Endothelial cell (in vitro differentiated cells): ENCODE data around the gene IQSEC1. TPM values are rescaled to one million over a fixed set of nuclear protein-coding genes. Genes with fewer than 3 reads are reported as not detected.

Experiments
- DNase-seq: peaks from one replicate; pipeline ENCODE4 v3.0.0; 2021; ENCODE audit warnings: low spot score
- H3K27ac Mint-ChIP-seq: one replicate; pipeline ENCODE4 v1.8.0; 2021; ENCODE audit warnings: mixed read lengths, inconsistent platforms; ENCODE audit not compliant: unreplicated experiment
- H3K27me3 Mint-ChIP-seq: one replicate; pipeline ENCODE4 v1.8.0; 2021; ENCODE audit warnings: mild to moderate bottlenecking, moderate library complexity, mixed read lengths, inconsistent platforms; ENCODE audit not compliant: unreplicated experiment
- H3K36me3 Mint-ChIP-seq: one replicate; pipeline ENCODE4 v1.8.0; 2021; ENCODE audit warnings: mild to moderate bottlenecking, low read depth, mixed read lengths, inconsistent platforms; ENCODE audit not compliant: unreplicated experiment
- H3K4me1 Mint-ChIP-seq: one replicate; pipeline ENCODE4 v1.8.0; 2021; ENCODE audit warnings: mild to moderate bottlenecking, mixed read lengths, inconsistent platforms; ENCODE audit not compliant: unreplicated experiment
- H3K4me3 Mint-ChIP-seq: one replicate; pipeline ENCODE4 v1.8.0; 2021; ENCODE audit warnings: mild to moderate bottlenecking, mixed read lengths, inconsistent platforms; ENCODE audit not compliant: unreplicated experiment
- H3K9me3 Mint-ChIP-seq: one replicate; pipeline ENCODE4 v1.8.0; 2021; ENCODE audit warnings: mixed read lengths, inconsistent platforms; ENCODE audit not compliant: unreplicated experiment
- total RNA-seq: library from RNA; stranded (reverse); fragmentation: NEBNext Ultra II Directional; extraction: Animal tissue kit (Norgen Biotek cat#: 25700); gene quantifications from one replicate; pipeline ENCODE4 v1.2.1, GENCODE V29; 2021; ENCODE audit not compliant: unreplicated experiment
- TF ChIP-seq, protein P1 (sequence below): fragments of 200-600 bp; sonication (generic); IDR thresholded peaks from one replicate; pipeline ENCODE4 v1.5.0; 2021; ENCODE audit warnings: antibody characterized with exemption; ENCODE audit not compliant: unreplicated experiment

The IQSEC1 gene
- total RNA-seq, 1 donor from 2014 or later = 75.3 TPM

DNA sequence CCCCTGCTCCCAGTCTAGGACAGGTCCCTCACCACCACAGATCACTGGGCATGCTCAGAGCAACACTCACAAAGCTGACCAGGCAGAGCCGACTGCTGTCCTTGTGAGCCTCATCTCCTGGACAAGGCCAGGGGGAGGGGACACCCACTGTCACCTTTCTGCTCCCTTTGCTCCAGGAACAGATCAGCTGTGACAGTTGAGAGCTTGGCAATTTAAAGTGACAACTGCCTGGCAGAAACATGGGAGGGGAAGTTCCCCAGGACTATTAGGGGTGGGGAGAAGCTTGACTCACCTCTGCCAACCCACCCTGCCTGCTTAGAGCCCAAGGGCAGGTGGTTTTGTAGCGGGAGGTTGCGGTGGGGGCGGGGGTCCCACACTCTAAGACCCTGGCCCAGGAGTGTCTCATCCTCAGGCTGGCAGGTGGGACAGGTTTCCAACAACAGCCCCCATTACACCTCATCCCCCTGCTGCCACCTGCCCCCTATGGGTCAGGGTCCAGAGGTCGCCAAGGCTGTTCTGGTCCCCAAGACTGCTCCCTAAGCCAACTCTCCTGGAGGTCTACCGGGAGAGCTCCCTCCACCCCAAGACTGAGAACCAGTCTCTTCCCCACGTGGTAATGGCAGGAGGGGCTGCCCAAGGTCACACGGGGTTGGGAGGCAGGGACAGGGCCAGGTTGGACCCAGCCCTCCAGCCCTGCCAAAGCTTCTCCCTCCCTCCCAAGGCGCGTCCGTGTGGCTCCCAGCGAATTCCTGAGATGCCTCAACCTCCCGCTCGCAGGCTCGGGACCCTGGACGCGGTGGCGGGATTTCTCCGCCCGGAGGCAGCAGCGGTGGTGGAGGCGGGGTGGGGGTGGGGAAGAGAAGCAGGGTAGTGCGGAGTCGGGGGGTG is 80.4 kb downstream of the IQSEC1 start:
- no peaks in the 10 kb centered on the region for H3K36me3 Mint-ChIP-seq
- H3K9me3 Mint-ChIP-seq = no peaks in the 10 kb centered on the region
- DNase-seq = no peak
- TF ChIP-seq, protein P1, sequence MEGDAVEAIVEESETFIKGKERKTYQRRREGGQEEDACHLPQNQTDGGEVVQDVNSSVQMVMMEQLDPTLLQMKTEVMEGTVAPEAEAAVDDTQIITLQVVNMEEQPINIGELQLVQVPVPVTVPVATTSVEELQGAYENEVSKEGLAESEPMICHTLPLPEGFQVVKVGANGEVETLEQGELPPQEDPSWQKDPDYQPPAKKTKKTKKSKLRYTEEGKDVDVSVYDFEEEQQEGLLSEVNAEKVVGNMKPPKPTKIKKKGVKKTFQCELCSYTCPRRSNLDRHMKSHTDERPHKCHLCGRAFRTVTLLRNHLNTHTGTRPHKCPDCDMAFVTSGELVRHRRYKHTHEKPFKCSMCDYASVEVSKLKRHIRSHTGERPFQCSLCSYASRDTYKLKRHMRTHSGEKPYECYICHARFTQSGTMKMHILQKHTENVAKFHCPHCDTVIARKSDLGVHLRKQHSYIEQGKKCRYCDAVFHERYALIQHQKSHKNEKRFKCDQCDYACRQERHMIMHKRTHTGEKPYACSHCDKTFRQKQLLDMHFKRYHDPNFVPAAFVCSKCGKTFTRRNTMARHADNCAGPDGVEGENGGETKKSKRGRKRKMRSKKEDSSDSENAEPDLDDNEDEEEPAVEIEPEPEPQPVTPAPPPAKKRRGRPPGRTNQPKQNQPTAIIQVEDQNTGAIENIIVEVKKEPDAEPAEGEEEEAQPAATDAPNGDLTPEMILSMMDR = no peak
- no peak overlapping the region for H3K4me3 Mint-ChIP-seq
- no peak overlapping the region for H3K27ac Mint-ChIP-seq
- peaks cover 14% of the 10 kb centered on the region for H3K27me3 Mint-ChIP-seq
- H3K4me1 Mint-ChIP-seq = no peaks in the 10 kb centered on the region

DNA sequence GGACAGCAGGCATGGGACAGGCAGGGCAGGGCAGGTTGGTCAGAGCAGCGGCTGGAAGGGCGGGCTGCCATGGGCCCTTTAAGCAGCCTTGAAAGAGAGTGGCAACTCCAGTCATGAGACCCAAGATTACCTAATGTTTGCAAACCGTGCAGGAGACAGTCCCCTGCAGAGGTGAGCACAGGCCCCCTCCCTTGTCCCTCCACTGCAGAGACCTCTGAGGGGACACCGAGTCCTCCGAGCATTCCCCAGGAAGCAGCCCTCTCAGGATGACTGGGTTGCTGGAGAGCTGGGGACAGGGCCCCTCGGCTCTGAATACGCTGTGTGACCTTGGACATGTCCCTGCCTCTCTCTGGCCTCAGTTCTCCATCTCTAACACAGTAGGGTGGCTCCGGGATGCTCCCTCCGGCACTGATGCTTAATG is 81.4 kb downstream of the IQSEC1 start:
- TF ChIP-seq, protein P1 = no peak
- H3K36me3 Mint-ChIP-seq = no peaks in the 10 kb centered on the region
- H3K4me3 Mint-ChIP-seq = no peak overlapping the region
- DNase-seq = no peak
- H3K4me1 Mint-ChIP-seq = no peaks in the 10 kb centered on the region
- no peaks in the 10 kb centered on the region for H3K9me3 Mint-ChIP-seq
- H3K27me3 Mint-ChIP-seq = peaks cover 14% of the 10 kb centered on the region
- peak overlapping the region; percentile 54 for H3K27ac Mint-ChIP-seq

DNA sequence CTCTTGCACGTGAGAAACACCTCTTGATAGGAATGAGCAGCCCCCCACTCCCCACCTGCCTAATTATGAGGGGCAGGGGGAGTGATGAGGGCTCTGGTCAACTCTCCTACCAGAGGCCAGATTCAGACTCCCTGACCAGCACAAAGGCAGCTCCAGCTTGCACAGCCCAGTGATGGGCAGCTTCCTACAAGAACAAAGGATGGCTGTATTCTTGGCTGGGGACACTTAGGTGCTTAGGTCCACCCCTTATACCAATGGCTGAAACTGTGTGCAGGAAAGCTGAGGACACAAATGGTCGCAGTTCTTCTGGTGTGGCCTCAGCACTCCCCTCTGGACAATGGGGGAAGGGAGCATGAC is 81.8 kb downstream of the IQSEC1 start:
- H3K27ac Mint-ChIP-seq = peak overlapping the region; percentile 54
- H3K27me3 Mint-ChIP-seq = peaks cover 14% of the 10 kb centered on the region
- DNase-seq = no peak
- no peak overlapping the region for H3K4me3 Mint-ChIP-seq
- no peaks in the 10 kb centered on the region for H3K9me3 Mint-ChIP-seq
- H3K4me1 Mint-ChIP-seq = no peaks in the 10 kb centered on the region
- H3K36me3 Mint-ChIP-seq = no peaks in the 10 kb centered on the region
- TF ChIP-seq, protein P1 = no peak

DNA sequence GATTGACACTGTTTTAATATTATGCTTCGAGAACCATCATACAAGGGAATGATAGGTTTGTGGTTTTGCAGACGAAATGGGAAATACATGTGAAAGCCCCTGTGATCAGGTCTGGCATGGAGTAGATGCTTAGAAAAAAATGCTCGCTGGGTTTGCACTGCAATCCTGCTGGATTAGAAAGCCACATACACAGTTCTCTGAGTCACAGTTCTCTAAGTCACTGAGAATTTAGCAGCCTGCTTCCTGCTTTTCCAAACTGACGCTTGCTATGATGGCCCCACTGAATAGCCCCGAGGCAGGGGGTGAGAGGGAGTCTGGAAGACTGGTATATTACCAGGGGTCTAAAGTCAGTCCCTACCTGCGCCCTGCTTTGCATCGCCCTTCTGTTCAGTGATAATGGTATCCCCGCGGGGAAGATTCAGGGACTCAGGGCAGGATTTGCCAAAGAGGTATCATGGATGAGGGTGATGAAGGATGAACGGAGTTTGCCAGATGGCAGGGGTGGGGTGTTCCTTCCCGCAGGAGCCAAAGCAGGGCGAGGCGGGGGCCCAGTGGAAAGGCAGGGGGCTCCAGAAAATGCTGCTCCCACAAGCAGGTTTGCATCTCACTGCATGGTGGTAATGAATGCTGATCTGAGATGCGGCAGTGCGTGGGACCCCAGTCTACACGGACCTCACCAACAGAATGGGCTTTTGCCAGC is 82.3 kb downstream of the IQSEC1 start:
- H3K9me3 Mint-ChIP-seq = no peaks in the 10 kb centered on the region
- no peaks in the 10 kb centered on the region for H3K4me1 Mint-ChIP-seq
- TF ChIP-seq, protein P1 = no peak
- H3K4me3 Mint-ChIP-seq = no peak overlapping the region
- no peak overlapping the region for H3K27ac Mint-ChIP-seq
- peaks cover 14% of the 10 kb centered on the region for H3K27me3 Mint-ChIP-seq
- DNase-seq = no peak
- no peaks in the 10 kb centered on the region for H3K36me3 Mint-ChIP-seq

DNA sequence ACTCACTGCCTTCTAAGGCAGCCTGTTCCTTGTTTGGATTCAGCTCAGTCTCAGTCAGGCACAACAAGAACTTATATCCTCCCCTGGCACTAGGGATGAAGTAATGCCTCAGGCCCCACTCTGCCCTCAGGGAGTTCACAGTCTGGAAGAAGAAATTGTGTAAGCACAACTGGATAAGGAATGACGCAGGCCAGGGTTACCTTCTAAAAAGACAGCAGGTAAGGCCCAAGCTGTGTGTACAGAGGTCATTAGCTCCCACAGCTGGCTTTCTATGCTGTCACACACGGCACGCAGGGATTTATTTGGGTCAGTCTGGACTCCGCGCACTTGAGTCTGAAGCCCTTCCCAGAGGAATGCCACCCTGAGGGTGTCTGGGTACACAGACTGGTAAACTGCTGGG is 82.9 kb downstream of the IQSEC1 start:
- TF ChIP-seq, protein P1 = no peak
- no peak overlapping the region for H3K4me3 Mint-ChIP-seq
- peaks cover 14% of the 10 kb centered on the region for H3K27me3 Mint-ChIP-seq
- no peaks in the 10 kb centered on the region for H3K4me1 Mint-ChIP-seq
- no peaks in the 10 kb centered on the region for H3K36me3 Mint-ChIP-seq
- no peak for DNase-seq
- no peaks in the 10 kb centered on the region for H3K9me3 Mint-ChIP-seq
- no peak overlapping the region for H3K27ac Mint-ChIP-seq
